ENCODE results near the gene FAM131A.
A peak's percentile ranks its signal among the peaks of the same experiment; 100 is the strongest.

Gene FAM131A

GRCh38 chr3:184343200-184343876, 5.9 kb downstream of the FAM131A start:
- no peak for DNase-seq

- no peak for DNase-seq
These were observed 7.3 kb downstream of the FAM131A start for GRCh38 chr3:184344579-184345316.

DNA sequence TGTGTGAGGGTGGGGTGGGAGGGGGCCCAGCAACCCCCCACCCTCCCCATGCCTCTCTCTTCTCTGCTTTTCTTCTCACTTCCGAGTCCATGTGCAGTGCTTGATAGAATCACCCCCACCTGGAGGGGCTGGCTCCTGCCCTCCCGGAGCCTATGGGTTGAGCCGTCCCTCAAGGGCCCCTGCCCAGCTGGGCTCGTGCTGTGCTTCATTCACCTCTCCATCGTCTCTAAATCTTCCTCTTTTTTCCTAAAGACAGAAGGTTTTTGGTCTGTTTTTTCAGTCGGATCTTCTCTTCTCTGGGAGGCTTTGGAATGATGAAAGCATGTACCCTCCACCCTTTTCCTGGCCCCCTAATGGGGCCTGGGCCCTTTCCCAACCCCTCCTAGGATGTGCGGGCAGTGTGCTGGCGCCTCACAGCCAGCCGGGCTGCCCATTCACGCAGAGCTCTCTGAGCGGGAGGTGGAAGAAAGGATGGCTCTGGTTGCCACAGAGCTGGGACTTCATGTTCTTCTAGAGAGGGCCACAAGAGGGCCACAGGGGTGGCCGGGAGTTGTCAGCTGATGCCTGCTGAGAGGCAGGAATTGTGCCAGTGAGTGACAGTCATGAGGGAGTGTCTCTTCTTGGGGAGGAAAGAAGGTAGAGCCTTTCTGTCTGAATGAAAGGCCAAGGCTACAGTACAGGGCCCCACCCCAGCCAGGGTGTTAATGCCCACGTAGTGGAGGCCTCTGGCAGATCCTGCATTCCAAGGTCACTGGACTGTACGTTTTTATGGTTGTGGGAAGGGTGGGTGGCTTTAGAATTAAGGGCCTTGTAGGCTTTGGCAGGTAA, 8.1 kb downstream of the FAM131A start:
- DNase-seq: peak; percentile 58

DNA sequence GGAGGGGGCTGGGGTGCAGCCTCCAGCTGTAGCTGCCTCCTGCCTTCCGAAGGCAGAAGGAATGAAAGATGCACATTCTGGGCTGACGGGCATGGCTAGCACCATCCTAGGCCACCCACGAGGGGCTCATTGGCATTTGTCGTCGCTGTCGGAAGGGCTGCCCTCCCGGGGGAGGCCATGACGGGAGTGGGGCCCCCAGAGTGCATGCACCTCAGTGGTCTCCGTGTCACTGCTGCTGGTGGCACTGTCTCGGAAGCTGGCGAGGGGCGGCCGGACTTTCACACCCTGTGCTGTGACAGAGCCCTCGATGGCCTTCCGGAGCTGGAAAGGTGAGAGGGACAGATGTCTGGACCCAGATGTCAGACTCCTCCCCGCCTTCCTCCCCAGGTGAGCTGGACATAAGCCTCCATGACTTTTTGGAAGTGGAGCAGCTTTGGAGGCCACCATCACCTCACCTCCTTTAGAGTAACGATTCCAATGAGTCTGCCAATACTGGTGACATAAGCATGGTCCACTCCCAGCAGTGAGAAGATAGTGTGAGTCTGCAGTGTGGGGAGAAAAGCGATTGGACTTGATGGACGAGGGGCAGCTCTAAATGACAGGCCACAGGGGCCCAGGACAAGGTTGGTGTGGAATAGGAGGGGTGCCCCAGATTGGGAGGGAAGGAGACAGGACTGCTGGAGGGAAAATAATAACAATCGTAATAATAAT, 9.2 kb downstream of the FAM131A start:
- DNase-seq: no peak

GRCh38 chr3:184347321-184348056, 10.1 kb downstream of the FAM131A start:
- no peak for DNase-seq

GRCh38 chr3:184348057-184348382, 10.6 kb downstream of the FAM131A start:
- DNase-seq: no peak

- DNase-seq: no peak
These were observed 12.4 kb downstream of the FAM131A start for GRCh38 chr3:184349563-184350470.

DNA sequence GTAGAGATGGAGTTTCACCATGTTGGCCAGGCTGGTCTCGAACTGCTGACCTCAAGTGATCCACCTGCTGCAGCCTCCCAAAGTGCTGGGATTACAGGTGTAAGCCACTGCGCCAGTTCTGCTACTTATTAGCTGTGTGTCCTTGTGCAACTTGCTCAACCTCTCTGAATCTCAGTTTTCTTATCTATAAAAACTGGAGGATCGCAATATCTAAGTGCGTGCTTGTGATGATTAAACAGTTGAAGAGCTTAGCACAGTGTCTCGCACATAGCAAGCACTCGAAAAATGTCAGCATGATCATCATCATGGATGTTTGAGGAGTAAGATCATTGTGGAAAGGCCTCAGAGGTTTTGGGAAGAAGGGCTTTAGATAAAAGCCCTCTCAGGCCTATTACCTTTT, 13.2 kb downstream of the FAM131A start:
- no peak for DNase-seq

DNA sequence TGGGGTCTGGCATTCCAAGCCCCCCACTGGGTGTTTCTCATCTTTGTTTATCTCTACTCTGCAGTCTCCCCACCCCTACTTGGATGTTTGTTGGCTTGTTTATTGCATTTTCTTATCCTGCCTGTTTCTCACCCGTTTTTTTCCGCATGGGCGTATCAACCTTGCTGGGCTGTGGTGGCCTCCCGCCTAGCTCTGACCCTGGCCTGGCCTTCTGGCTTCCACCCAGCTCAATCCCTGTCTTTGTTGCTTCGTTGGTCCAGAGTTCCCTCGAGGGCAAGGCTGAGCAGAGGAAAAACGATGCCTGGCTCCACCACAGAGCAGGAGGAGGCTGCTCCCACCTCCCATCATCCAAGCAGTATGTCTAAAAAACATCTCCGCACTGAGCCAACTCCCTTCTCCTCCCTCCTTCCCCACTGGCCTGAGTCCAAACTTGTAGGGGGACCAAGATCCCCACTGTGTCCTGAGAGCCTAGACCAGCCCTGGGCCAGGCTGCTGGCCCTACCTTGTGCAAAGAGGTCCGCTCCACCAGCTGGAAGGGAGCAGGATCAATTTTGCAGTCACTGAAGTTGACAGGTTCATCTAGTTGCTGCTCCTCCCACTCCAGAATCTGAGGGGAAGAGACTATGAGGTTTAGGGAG, 14.2 kb downstream of the FAM131A start:
- DNase-seq: no peak

GRCh38 chr3:184352149-184352785, 14.9 kb downstream of the FAM131A start:
- no peak for DNase-seq

- DNase-seq: no peak
These were observed 15.6 kb downstream of the FAM131A start for GRCh38 chr3:184352897-184353545.

DNA sequence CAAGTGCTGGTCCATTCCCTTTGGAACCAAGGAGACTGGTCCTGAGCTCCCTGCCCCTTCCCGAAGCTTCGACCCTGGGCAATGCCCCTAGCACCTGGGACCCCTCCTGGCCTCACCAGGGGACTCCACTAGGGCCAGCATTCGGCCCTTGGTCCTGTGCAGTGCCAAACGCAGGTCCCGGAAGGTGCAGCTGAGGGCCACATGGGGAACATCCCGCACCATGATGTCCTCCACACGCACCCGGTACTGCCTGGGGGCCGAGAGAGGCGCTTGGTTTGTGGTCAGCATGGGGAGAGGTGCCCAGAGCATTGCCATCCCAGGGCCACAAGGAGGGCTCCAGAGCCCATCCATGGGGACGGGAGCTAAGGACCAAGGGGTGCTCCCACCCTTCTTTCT, 16.1 kb downstream of the FAM131A start:
- no peak for DNase-seq

DNA sequence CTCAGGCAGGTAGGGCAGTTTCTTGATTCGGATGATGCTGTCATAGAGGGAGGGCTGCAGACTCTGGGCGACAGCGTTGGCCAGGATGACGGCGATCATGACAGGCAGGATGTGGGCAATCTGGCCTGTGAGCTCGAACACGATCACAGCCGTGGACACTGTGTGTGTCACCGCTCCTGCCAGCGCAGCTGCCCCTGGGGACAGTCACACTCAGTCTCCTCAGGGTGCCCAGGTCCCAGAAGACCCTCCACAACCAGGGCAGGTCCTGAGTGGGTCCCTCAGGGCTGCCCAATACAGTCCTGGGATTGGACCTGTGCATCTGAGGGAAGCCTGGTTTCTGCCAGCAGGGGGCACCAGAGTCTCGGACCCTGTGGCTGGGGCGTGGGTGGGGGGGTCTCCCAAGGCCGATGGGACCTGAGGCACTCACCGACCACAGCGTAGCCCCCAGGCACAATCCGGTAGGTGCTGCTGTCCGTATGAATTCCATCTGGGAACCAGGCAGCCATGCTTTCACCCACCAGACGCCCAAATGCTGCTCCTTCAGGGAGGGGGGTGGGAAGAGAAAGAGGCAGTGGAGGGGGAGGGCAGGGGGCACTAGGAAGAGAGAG, 16.8 kb downstream of the FAM131A start:
- DNase-seq: no peak

GRCh38 chr3:184354754-184355153, 17.4 kb downstream of the FAM131A start:
- no peak for DNase-seq

GRCh38 chr3:184355261-184356040, 18.1 kb downstream of the FAM131A start:
- no peak for DNase-seq

- DNase-seq: no peak
These were observed 20.1 kb downstream of the FAM131A start for GRCh38 chr3:184357248-184358123.

GRCh38 chr3:184358124-184358767, 20.8 kb downstream of the FAM131A start:
- no peak for DNase-seq

All from fibroblast of skin of right quadriceps (primary cell).